DMS53 treated with DMSO at 0.1 percent for 48 hours (cell line): Measurements from ENCODE around the gene MOXD1.
"Not testable (repeated sequence)": the region's sequence is repeated elsewhere in the genome, so short reads cannot be mapped to it uniquely, and the experiment has no call there.

ENCODE experiments used
- DNase-seq: peaks from one replicate; lab custom pipeline; 2025; ENCODE audit not compliant: unreplicated experiment; lab: John Stamatoyannopoulos, UW

The MOXD1 gene

DNA sequence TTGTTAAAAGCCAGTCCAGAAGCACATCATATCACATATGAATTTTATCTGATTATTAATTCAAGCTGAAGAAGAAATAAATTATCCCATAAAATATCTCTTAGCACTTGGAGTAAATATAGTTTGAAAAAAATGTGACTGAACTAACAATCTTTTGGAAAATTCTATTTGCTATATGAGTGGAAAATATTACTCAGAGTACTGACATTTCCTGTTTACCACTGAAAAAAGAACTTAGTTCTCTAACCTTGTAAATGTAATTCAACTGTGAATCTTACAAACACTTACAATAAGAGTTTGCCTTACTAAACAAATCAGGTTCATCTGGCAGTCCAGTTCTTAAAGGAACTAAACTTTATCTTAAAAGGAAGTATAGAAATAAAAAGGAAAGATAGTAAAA lies 44.2 kb downstream of the MOXD1 start:
- DNase-seq: no peak

DNA sequence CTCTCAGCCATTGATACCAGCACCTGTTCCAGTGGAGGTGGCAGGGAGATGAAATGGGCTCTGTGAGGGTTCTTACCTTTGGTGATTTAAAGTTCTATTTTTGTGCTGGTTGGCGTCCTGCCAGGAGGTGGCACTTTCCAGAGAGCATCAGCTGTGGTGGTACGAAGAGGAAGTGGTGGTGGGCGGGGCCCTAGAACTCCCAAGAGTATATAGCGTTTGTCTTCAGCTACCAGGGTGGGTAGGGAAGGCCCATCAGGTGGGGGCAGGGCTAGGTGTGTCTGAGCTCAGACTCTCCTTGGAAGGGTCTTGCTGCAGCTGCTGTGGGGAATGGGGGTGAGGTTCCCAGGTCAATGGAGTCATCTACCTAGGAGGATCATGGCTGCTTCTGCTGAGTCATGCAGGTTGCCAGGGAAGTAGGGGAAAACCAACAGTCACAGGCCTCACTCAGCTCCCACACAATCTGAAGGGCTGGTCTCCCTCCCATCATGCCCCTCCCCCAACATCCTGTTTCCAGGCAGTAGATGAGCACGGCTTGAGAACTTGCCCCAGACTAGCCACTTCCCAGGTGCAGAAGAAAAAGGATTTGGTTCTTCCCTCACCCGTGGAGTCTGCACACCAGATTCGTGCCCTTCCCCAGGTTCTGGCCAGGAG lies 46.6 kb downstream of the MOXD1 start:
- peak; percentile 4 for DNase-seq

DNA sequence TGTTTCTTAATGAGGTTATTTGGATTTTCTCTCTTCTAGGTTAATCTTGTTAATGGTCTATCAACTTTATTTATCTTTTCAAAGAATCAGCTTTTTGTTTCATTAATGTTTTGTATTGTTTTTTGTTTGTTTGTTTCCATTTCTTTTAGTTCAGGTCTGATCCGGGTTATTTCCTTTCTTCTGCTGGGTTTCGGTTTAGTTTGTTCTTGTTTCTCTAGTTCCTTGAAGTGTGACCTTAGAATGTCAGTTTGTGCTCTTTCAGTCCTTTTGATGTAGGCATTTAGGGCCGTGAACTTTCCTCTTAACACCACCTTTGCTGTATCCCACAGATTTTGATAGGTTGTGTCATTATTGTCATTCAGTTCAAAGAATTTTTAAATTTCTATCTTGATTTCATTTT lies 49.3 kb downstream of the MOXD1 start:
- DNase-seq: not testable (repeated sequence)

DNA sequence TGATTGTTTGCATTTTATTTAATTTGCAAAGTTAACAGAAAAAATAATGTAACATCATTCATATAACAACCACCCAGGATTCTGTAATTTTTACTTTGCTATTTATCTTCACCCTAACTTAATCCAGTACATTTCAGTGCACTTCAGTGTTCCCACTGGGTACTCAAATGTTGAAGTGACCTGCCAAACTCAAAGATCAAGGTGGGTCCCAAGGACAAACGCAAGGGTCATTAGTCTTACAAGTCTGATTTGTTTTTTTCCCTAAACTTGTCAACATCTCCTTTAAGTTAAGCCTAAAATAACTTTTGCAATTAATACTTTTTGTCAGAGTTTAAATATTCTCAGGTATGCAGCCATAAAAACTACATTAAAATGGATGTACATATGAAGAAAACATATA lies 53.0 kb downstream of the MOXD1 start:
- no peak for DNase-seq

DNA sequence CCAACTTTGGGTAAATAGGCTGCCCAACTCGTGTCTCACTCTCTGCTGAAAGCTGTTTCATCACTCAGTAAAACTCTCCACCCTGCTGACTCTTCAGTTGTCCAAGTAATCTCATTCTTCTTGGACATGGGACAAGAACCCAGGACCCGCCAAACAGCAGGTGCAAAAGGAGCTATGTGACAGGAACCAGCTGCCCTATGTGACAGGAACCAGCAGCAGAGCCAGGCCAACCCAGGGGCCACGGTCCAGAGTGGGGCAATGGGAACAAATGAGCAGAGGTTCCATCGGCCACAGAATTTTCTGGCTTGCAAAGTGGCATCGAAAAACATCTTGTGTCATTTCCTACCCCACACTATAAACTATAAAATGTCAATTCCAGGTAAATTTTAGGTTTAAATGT lies 56.5 kb downstream of the MOXD1 start:
- DNase-seq: no peak

DNA sequence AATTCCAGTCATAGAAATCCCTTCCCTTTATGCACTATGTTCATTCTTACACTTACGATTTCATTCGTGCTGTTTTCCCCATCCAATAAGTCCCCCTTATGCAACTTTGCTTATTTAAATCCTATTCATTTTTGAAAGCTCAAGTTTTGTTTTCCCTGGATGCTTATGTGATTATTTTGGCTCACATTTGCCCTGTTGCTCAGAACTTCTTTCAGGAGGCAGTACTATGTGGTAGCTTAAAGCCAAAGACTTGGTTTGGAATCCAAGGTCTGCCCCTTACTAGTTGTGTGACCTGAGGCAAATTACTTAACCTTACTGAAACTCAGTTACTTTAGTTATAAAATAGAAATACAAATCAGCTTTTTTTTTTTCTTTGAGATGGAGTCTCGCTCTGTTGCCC lies 59.6 kb downstream of the MOXD1 start:
- DNase-seq: no peak

DNA sequence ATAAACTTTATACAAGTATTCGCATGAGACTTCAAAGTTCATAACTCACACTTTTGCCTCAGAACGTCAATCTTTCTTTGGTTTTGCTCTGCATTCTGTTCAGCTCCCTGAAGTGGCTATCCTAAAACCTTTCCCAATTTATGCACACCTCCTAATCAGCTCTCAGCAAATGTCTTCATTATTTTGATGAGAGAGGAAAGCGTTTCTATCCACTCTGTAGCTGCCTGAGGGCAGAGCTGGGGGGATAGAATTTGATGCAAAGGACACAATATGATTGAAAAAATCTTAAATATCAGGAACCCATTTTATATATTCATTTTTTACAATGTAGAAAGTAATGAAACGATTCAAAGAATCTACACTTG lies 66.8 kb downstream of the MOXD1 start:
- DNase-seq: no peak

DNA sequence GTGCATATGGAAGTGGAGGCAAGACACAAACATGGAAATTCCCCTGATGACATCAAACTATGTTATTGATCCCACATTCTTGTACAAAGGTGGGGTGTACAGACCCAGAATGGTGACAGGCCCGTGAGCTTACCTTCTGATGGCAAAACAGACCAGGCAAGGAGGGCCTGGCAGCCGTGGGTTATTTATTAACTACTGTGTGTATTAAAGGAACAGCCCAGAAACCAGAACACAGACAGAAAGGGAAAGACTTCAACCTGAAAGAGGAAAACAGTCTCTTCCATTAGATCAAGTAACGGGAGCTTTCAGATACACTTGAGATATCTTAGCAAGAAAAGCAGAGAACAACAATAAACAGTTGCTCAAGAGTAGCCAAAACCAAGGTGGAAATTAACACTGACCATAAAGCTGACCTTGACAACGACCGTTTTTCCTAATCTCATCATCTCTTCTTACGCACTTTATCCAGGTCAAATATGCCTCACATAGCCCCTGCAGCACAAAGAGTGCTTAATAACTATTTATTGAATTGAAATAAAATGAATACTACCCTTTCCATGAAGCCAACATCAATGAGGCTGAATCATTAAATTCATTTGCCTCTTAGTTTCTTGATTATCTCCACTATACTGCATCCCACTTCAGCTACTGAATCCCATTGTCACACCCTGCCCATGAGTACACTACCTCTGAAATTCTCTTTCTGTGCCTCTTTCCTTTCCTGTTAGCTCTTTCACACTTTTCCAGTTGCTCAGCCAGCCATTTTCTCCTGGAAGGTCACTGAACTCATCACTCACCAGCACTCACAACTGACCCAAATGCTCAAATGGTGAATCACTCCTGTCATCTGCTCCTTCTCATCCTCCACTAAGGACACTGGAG lies 67.4 kb downstream of the MOXD1 start:
- peak; percentile 80 for DNase-seq

DNA sequence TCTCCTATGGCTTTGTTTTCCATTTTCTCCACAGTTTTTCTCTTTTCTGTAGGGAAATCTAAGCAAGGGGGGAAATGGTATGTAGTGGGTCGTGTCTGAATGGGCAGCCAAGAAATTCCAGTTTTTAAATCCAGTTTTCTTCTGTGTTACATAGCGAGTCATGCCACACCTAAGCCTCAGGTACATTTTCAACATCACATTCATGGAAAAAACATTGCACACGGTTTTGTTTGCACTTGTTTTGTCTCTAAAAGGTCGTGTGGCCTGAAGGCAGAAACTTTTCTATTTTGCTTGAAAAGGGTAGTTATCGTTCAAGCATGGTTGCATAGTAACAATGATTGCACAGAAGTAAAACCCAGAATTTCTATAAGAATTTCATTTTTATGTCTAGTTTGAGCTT lies 70.5 kb downstream of the MOXD1 start:
- DNase-seq: no peak

DNA sequence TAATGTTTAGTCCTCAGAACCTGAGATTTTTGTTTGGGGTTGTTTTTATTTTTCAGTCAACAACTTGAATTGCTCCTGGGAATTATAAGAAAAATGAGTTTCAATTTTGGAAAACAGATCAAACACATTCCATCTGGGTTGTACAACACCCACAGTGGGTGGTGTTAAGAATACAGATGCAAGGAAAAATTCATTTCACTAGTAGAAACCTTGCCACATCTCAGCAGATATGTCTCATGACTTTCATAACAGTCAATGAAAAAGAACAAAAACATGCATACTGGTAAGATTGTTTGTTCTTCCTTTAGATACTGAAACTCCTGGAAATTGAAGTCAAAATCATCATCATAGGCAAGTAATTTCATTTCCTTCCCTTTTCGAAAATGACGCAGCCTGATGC lies 78.9 kb downstream of the MOXD1 start:
- DNase-seq: no peak

DNA sequence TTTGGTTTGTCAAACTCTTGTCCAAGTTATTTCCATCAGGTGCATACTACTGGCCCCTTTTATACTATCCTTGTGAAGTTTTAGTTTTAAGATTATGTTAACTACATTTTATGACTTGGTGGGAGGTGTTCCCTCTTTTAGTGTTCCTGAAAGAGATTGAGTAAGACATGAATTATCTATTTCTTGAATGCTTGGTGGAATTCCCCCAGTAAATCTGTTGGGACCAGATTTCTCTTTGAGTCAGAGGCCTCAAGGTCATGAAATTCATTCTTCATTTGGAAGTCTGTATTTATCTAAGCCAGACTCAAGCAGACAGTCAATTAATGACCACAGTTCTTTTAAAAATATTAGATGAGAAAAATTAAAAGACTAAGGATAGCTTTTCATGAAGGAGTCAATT lies 81.3 kb downstream of the MOXD1 start:
- DNase-seq: no peak

DNA sequence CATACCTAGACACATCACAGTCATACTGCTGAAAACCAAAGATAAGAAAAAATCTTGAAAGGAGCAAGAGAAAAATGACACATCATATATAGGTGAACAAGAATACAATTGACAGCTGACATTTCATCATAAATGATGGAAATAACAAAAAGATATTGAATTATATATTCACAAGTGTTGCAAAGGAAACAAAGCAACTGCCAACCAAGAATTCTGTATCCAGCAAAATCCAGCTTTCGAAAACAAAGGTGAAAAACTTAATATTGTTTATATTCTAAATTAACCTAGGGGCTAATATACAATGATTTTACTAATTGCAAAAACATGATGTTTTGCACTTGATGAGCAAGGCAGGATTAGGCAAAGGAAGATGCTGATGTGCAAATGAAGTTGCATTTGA lies 84.3 kb downstream of the MOXD1 start:
- no peak for DNase-seq

DNA sequence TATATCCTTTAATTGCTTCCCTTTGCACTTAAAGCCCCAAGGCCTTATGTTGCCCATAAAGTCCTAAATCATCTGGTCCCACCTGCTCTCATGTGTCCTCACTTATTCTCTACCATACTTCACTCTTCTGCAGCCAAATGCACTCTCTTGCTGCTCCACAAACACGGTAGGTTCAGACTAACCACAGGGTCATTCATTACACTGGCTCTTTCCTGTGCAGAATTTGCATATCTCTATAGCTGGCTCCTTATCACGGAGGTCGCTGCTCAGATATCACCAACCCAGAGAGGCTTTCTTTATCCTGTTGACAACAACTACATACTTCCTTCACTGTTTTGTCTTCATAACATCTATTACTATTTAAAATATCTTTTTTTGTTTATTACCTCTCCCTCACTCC lies 86.8 kb downstream of the MOXD1 start:
- DNase-seq: no peak

DNA sequence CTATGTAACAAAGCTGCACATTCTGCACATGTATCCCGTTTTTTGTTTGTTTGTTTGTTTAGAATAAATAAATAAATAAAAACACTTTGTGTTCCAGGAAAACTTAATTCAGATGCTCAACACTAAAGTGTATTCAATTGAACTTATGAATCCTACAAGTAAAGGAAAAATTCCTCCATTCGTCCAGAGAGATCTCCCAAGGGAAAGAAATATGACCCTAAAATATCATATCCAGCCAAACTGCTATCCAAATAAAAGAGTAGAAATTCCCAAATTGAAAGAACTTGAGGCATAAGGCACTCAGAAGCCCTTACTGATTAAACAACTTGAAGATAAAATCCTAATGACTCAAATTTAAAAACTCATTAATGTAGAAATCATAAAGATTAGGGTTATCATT lies 90.4 kb downstream of the MOXD1 start:
- DNase-seq: no peak

DNA sequence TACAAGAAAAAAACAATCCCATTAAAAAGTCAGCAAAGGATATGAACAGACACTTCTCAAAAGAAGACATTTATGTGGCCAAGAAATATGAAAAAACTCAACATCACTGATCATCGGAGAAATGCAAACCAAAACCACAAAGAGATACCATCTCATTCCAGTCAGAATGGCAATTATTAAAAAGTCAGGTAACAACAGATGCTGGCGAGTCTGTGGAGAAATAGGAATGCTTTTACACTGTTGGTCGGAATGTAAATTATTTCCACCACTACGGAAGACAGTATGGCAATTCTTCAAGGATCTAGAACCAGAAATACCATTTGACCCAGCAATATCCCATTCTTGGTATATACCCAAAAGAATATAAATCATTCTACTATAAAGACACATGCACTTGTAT lies 91.1 kb downstream of the MOXD1 start:
- not testable (repeated sequence) for DNase-seq

DNA sequence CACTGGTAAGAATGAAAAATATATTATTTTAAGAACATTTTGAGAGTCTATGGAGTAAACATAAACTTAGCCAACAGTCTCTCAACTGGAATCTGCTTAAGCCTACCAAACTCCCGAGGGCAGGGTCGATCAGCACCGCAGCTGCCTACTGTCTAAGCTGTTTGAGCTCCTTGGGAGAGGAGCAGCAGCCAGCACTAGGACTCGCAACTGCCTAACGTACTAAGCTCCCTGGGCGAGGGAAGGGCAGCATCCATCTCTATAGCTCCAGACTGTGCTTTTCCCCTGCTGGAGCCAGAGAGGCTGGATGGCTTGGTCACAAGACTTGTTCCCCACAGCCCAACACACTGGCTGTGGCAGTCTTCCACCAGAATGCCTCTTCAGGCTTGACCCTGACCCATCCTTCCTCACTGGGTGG lies 96.4 kb downstream of the MOXD1 start:
- DNase-seq: no peak

DNA sequence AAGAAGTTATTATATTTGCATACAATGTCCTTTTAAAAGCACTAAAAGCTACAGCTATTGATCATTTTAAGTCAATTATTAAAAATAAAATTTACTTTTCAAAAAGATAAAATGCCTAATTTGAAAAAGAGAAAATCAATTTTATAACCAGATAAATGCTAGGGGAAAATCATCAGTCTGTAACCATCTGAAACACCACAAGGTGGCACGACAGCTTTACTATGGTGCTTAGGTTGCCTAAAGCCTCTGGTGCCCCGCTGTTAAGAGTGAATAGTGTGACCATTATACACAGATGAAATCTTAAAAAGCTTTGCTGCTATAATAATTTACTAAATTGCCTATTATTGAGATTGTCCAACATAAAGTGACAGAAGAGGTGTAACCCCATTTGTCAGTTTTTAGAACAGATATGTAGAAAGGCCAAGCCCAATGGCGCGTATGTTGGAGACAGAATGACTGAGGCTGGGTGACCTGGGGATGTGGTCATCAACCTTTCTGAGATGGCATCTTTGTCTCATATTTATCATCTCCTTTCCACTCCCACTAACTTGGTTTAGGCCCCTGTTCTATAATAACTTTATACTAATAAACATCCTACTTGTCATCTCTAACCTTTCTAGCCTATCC lies 100.8 kb downstream of the MOXD1 start:
- peak; percentile 53 for DNase-seq

DNA sequence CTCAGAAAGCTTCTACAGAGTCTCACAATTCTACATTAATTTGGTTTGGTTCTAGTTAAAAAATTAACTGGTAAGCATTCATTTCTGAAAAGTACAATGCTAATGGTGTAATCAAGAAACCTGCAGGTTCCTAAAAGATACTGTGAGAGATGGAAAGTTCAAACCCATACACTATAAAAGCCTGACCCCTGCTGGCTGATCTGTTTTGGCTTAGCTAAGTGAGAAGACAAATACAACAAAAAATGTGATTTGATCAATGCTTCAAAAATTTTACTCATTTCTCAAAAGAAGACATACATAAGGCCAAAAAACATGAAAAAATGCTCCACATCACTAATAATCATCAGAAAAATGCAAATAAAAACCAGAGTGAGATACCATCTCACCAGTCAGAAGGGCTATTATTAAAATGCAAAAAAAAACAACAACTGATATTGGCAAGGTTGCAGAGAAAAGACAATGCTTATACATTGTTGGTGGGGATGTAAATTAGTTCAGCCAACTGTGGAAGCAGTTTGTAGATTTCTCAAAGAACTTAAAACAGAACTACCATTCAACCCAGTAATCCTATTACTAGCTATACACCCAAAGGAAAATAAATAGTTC lies 102.8 kb downstream of the MOXD1 start:
- DNase-seq: peak; percentile 52

DNA sequence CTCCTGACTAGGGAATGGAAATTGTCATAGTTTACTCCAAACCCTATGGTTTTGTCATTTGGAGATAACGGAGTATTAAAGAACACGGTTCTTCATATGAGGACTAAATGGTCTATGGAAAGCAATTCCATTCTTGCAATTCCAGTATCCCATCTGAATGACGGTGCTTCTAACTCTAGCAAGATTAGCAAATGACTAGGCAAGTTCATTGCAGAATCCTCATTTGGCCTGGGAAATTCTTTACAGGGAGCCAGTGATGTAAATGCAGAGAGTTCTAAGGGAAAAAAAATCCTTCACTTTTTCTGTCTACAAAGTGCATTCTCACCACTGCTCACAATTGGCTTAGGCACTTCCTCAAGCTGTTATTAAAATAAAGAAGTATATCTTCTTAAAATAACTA lies 111.5 kb downstream of the MOXD1 start:
- DNase-seq: no peak

DNA sequence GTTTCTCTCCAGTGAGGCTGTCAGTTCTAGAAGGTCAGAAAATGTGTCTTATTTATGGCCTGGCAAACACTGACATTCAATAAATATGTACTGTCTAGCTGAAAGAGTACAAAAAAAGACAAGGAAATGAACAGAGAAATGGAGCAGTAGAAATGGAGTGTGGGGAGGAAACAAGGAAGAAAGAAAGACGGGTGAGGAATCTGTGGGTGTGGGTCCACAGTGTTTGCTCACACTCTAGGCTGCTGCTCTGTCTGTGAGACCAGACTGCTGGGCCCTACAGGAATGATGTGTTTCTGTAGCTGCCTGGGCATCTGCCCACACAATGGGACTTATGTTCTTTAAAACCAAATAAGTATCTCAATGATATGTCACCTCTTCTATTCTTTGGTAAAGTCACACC lies 114.2 kb downstream of the MOXD1 start:
- DNase-seq: no peak

DNA sequence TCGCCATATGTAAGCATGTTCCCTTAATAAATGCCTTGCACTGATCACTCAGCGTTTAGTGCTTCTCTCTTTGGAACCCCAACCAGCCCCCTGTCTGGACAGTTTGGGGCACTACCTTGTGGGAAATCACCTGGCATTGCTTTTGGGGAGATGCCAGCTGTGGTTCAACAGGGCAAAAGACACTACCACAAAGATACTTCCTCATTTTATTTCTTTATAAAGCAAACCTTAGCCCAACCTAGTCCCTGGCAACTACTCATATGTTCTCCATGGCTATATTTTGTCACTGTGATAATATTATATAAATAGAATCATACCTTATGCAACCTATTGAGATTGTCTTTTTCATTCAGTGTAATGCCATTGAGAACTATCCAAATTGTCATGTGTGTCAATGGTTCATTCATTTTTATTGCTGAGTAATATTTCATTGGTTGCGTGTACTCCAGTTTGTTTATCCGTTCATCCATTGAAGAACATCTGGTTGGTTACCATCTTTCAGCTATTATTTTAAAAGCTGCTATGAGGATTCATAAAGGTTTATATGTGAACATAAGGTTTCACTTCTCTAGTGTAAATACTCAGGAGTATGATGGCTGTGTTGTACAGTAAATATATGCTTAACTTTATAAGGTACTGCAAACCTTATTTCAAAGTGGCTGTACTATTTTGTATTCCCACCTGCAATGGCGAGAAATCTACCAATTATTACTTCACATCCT lies 114.8 kb downstream of the MOXD1 start:
- no peak for DNase-seq
